Endometrium (tissue), 2 donors: ENCODE results near the gene SPIRE2.
"Not testable (repeated sequence)": the region's sequence is repeated elsewhere in the genome, so short reads cannot be mapped to it uniquely, and the experiment has no call there.

Experiments
- FAIRE-seq: peaks from 2 replicates; lab custom pipeline; 2012; peaks lifted over from hg19 to GRCh38; lab: Jason Lieb, UNC
- donor health status: control.
- donor health status: control.

The SPIRE2 gene, protein sequence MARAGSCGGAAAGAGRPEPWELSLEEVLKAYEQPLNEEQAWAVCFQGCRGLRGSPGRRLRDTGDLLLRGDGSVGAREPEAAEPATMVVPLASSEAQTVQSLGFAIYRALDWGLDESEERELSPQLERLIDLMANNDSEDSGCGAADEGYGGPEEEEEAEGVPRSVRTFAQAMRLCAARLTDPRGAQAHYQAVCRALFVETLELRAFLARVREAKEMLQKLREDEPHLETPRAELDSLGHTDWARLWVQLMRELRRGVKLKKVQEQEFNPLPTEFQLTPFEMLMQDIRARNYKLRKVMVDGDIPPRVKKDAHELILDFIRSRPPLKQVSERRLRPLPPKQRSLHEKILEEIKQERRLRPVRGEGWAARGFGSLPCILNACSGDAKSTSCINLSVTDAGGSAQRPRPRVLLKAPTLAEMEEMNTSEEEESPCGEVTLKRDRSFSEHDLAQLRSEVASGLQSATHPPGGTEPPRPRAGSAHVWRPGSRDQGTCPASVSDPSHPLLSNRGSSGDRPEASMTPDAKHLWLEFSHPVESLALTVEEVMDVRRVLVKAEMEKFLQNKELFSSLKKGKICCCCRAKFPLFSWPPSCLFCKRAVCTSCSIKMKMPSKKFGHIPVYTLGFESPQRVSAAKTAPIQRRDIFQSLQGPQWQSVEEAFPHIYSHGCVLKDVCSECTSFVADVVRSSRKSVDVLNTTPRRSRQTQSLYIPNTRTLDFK

DNA sequence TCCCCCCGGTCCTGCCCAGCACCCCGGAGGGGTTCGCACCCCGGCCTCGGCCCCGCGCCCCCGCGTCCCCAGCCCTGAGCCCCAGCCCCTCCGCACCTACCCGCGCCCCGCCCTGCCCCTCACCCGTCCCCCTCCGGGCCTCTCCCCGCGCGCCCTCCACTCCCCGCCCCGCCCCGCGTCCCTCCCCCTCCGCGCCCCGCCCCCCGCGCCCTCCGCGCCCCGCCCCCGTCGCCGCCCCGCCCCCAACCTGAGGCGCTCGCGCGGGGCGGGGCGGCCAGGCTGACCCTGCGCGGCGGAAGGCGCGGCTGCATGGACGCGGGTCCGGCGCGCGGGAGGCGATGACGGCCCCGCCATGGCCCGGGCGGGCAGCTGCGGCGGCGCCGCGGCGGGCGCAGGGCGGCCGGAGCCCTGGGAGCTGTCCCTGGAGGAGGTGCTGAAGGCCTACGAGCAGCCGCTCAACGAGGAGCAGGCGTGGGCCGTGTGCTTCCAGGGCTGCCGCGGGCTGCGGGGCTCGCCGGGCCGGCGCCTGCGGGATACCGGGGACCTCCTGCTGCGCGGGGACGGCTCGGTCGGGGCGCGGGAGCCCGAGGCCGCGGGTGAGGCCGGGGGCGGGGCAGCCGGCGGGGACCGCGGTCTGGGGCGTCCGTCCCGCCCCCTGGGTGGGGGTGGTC lies at the start of gene SPIRE2:
Gene SPIRE2, plus strand, starts transcription at position 277 of the 671 bp plus-strand sequence. Its CDS starts 76 bp downstream, at position 353.
- FAIRE-seq: no peak

- FAIRE-seq: no peak
These were observed 48.9 kb upstream of the SPIRE2 start for GRCh38 chr16:89779231-89779908.

- no peak for FAIRE-seq
These were observed 48.4 kb upstream of the SPIRE2 start for GRCh38 chr16:89779909-89780305.

- no peak for FAIRE-seq
These were observed 45.8 kb upstream of the SPIRE2 start for GRCh38 chr16:89782489-89782888.

DNA sequence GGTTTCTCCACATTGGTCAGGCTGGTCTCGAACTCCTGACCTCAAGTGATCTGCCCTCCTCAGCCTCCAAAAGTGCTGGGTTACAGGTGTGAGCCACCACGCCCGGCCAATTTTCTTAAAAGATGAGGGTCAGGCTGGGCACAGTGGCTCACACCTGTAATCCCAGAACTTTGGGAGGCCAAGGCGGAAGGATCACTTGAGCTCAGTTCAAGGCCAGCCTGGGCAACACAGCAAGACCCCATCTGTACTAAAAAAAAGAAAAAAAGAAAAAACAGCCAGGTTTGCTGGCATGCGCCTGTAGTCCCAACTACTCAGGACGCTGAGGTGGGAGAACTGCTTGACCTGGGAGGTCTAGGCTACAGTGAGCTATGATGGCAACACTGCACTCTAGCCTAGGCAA lies 44.3 kb upstream of the SPIRE2 start:
- FAIRE-seq: not testable (repeated sequence)

GRCh38 chr16:89784406-89784805 lies 43.9 kb upstream of the SPIRE2 start:
- FAIRE-seq: no peak

GRCh38 chr16:89785523-89786155 lies 42.6 kb upstream of the SPIRE2 start:
- FAIRE-seq: no peak

DNA sequence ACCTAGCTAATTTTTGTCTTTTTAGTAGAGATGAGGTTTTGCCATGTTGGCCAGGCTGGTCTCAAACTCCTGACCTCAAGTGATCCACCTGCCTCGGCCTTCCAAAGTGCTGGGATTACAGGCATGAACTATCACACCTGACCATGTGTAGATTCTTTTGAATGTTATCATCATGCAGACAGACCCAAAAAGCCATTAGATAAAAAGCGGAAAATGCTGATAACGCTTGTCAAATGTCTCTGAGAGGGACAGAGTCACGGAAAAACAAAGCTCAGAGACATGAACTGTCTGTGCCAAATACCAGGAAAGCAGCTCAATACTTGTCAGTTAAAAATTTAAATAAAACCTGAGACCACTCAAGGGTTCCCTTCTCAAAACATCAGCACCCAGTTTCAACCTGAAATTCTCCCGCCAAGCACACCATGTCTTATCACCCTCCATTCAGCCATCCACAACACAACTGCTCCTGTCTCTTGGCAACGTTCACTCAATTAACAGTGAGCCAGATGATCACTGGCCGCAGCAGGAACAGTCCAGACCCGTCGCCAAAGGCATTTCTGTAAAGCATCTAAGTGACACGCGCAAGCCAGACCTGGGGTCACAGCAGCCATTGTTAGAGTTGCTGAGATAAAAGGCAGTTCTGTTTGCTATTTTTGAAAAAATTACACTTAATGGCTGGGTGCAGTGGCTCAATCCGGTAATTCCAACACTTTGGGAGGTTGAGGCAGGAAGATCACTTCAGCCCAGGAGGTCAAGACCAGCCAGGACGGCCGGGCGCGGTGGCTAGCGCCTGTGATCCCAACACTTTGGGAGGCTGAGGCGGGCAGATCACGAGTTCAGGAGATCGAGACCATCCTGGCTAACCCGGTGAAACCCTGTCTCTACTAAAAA lies 41.6 kb upstream of the SPIRE2 start:
- no peak for FAIRE-seq

GRCh38 chr16:89787365-89787805 lies 40.9 kb upstream of the SPIRE2 start:
- no peak for FAIRE-seq

GRCh38 chr16:89791278-89791995 lies 36.8 kb upstream of the SPIRE2 start:
- no peak for FAIRE-seq

GRCh38 chr16:89793092-89793491 lies 35.2 kb upstream of the SPIRE2 start:
- not testable (repeated sequence) for FAIRE-seq

- no peak for FAIRE-seq
These were observed 34.3 kb upstream of the SPIRE2 start for GRCh38 chr16:89793955-89794354.

DNA sequence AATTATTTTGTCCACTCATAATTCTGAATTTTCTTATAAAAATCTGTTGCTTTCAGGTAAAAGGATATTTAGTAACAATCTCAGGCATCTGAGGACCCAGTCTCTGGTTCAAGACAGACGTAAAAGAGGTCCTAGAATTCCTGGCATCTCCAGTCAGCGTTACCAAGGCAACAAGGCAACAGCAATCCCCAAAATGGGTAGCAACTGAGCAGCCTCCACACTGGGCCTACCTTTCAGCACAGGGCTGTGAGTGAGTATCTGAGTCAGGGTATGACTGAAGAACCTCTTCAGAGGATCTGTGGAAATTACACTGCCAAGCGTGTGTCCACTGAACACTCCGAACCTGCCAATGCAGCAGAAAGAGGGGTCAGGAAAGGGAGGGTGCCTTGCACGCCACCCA lies 32.6 kb upstream of the SPIRE2 start:
- FAIRE-seq: no peak

GRCh38 chr16:89796104-89796503 lies 32.2 kb upstream of the SPIRE2 start:
- FAIRE-seq: no peak

DNA sequence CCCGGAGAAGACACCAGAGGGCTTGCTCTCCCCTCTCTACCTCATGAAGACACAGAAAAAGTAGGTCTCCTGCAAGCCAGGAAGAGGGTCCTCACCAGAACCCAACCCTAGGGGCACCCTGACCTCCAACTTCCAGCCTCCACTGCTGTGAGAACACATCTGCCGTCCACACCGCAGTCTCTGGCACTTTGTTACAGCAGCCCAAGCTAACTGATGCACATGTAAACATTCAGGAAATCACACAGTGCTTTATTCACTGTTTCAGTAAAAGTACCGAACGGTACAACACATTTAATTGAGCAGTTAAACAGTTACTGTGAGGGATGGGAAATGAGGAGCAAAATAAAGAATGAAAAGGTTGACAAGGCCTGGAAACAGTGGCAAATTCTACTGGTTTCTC lies 30.1 kb upstream of the SPIRE2 start:
- FAIRE-seq: no peak

DNA sequence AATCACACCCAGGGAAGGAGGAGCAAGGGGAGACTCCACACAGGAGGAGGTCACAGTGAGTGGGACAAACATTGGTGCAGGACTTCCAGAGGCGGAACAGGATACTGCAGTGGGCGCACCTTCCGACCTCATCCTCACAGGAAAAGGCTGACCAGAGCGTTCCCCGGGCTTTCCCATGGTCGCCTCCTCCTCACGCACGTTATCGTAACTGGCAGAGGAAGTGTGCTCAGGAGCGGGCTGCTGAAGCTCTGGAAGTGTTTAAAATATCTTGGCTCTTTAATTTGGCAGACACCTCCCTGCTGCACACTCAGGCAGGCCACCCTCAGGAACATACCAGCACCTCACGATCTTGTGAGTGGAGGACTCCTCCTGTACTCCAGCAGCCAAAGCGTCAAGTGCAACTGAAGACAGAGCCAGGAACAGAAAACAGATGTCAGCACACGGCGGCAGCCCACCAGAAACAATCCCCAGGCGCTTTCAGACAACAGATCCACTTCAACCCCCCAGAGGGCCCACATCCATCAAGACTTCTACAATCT lies 29.4 kb upstream of the SPIRE2 start:
- FAIRE-seq: no peak

DNA sequence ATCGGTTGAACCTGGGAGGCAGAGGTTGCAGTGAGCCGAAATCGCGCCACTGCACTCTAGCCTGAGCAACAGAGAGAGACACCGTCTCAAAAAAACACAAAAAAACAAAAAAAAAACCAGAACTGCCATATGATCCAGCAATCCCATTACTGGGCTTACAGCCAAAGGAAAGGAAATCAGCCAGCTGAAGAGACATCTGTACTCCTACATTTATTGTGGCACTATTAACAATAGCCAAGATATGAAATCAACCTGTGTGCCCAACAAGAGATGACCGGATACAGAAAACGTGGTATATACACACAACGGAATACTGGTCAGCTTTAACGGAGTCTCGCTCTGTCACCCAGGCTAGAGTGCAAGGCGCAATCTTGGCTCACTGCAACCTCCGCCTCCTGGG lies 26.5 kb upstream of the SPIRE2 start:
- FAIRE-seq: no peak

- no peak for FAIRE-seq
These were observed 23.0 kb upstream of the SPIRE2 start for GRCh38 chr16:89805136-89805905.

DNA sequence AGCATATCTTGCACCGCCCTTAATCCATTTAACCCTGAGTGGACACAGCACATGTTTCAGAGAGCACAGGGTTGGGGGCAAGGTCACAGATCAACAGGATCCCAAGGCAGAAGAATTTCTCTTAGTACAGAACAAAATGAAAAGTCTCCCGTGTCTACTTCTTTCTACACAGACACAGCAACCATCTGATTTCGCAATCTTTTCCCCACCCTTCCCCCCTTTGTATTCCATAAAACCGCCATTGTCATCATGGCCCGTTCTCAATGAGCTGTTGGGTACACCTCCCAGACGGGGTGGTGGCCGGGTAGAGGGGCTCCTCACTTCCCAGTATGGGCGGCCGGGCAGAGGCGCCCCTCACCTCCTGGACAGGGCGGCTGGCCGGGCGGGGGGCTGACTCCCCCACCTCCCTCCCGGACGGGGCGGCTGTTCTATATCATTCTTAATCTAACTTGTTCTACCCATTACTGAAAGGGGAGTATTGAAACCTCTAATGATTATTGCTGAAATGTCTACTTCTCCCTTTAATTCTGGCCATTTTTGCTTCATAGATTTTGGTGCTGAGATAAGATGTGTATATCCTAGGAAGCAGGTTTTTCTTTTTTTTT lies 21.6 kb upstream of the SPIRE2 start:
- not testable (repeated sequence) for FAIRE-seq
